HCT116 (cell line): ENCODE results near the gene ERC1.

Source experiments
- CEBPB ChIP-seq: IDR thresholded peaks from 2 replicates; pipeline ENCODE4 v1.6.1; 2012; ENCODE audit warnings: low read depth
- POLR2AphosphoS5 ChIP-seq: IDR thresholded peaks from 2 replicates; pipeline ENCODE4 v1.6.1; 2011; ENCODE audit warnings: mild to moderate bottlenecking, low read depth, low read length, moderate library complexity
- SRF ChIP-seq: IDR thresholded peaks from 2 replicates; pipeline ENCODE4 v1.6.1; 2012; ENCODE audit warnings: low read depth

DNA sequence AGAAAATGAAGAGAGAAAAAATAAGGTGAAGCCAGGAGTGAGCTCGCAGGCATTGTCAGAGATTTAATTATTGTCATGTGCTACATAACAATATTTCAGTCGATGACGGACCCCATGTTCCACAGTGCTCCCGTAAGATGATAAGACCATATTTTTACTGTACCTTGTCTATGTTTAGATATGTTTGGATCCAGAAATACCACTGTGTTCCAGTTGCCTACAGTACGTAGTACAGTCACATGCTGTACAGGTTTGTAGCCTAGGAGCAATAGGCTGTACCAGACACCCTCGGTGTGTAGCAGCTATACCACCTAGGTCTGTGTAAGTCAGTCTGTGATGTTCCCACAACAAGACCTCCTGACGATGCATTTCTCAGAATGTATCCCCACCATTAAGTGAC, 465.9 kb downstream of the ERC1 start:
- TF ChIP-seq SRF (no peak), CEBPB (no peak), POLR2AphosphoS5 (no peak)
